Tibial nerve (tissue), 4 donors: ENCODE data around the gene NME1.

ENCODE experiments used
- EP300 ChIP-seq, 2 donors: sonication (generic); formaldehyde crosslinking; IDR thresholded peaks; one replicate each; pipeline ENCODE4 v1.6.1; 2017; ENCODE audit warnings: antibody characterized with exemption in 2 of 2, mild to moderate bottlenecking in 1 of 2
- TF ChIP-seq, protein P1 (sequence below), 5 experiments: fragments of 200-600 bp in 3 of 5; fragments of 450-650 bp in 2 of 5; sonication (generic) in 3 of 5; IDR thresholded peaks; one replicate each; pipeline ENCODE4 v1.5.1; 2016 to 2019; ENCODE audit warnings: antibody characterized with exemption in 5 of 5, mild to moderate bottlenecking in 3 of 5, moderate library complexity in 2 of 5

- no peak for TF ChIP-seq EP300 (IDR thresholded peaks at IDR 0.05)
- TF ChIP-seq, protein P1, sequence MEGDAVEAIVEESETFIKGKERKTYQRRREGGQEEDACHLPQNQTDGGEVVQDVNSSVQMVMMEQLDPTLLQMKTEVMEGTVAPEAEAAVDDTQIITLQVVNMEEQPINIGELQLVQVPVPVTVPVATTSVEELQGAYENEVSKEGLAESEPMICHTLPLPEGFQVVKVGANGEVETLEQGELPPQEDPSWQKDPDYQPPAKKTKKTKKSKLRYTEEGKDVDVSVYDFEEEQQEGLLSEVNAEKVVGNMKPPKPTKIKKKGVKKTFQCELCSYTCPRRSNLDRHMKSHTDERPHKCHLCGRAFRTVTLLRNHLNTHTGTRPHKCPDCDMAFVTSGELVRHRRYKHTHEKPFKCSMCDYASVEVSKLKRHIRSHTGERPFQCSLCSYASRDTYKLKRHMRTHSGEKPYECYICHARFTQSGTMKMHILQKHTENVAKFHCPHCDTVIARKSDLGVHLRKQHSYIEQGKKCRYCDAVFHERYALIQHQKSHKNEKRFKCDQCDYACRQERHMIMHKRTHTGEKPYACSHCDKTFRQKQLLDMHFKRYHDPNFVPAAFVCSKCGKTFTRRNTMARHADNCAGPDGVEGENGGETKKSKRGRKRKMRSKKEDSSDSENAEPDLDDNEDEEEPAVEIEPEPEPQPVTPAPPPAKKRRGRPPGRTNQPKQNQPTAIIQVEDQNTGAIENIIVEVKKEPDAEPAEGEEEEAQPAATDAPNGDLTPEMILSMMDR (IDR thresholded peaks at IDR 0.05), result no peak
Measured at GRCh38 chr17:51133365-51133764, 20.0 kb upstream of the NME1 start.
